IPS-15b (cell line): ENCODE measurements around the gene TGFBR2.
"Not testable (repeated sequence)": the region's sequence is repeated elsewhere in the genome, so short reads cannot be mapped to it uniquely, and the experiment has no call there.

Experiments
- H3K27me3 ChIP-seq: one replicate; pipeline ENCODE4 v1.6.1; 2013; ENCODE audit warnings: low read length; ENCODE audit not compliant: control insufficient read depth, insufficient read depth
- H3K36me3 ChIP-seq: one replicate; pipeline ENCODE4 v1.6.1; 2013; ENCODE audit warnings: low read length; ENCODE audit not compliant: control insufficient read depth, insufficient read depth
- H3K4me1 ChIP-seq: one replicate; pipeline ENCODE4 v1.6.1; 2013; ENCODE audit warnings: mild to moderate bottlenecking, low read length; ENCODE audit not compliant: control insufficient read depth, insufficient read depth
- H3K4me3 ChIP-seq: one replicate; pipeline ENCODE4 v1.5.1; 2013; ENCODE audit warnings: low read depth, low read length
- H3K9ac ChIP-seq: one replicate; pipeline ENCODE4 v1.6.1; 2013; ENCODE audit warnings: low read depth, mild to moderate bottlenecking, low read length
- H3K9me3 ChIP-seq: one replicate; pipeline ENCODE4 v1.6.1; 2013; ENCODE audit warnings: mild to moderate bottlenecking, low read length; ENCODE audit not compliant: control insufficient read depth, insufficient read depth

TGFBR2 gene

GRCh38 chr3:30665539-30665938 is 59.1 kb downstream of the TGFBR2 start:
- Histone ChIP-seq H3K9me3 (no peaks in the 10 kb centered on the region), H3K4me1 (peaks cover 18% of the 10 kb centered on the region), H3K27me3 (no peaks in the 10 kb centered on the region), H3K36me3 (no peaks in the 10 kb centered on the region), H3K9ac (no peak overlapping the region), H3K4me3 (no peak overlapping the region)

GRCh38 chr3:30666572-30667279 is 60.3 kb downstream of the TGFBR2 start:
- Histone ChIP-seq H3K4me3 (no peak overlapping the region), H3K36me3 (no peaks in the 10 kb centered on the region), H3K4me1 (peaks cover 18% of the 10 kb centered on the region), H3K9ac (no peak overlapping the region), H3K27me3 (no peaks in the 10 kb centered on the region), H3K9me3 (no peaks in the 10 kb centered on the region)

DNA sequence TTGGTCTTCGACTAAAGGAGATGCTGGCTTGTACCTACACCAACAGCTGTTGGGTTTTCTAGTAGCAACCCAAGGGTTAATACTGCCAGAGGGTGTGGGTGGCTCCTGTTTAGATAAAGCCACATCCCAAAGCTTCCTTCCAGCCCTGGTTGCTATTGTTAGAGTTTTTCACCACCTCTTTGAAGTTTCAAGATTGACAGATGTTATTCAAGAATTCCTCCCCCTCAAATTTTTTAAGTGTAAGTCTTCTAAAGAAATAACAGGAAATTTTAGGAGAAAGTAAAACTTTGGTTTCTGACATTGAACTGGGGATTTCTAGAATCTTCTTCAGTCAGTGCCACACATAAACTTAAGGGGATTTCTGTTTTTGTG is 60.9 kb downstream of the TGFBR2 start:
- peaks cover 2% of the 10 kb centered on the region for H3K36me3 ChIP-seq
- peaks cover 18% of the 10 kb centered on the region for H3K4me1 ChIP-seq
- no peaks in the 10 kb centered on the region for H3K27me3 ChIP-seq
- no peak overlapping the region for H3K4me3 ChIP-seq
- H3K9ac ChIP-seq, result no peak overlapping the region
- no peaks in the 10 kb centered on the region for H3K9me3 ChIP-seq

- Histone ChIP-seq H3K9ac (no peak overlapping the region), H3K4me3 (no peak overlapping the region), H3K27me3 (no peaks in the 10 kb centered on the region), H3K4me1 (peaks cover 18% of the 10 kb centered on the region), H3K9me3 (no peaks in the 10 kb centered on the region), H3K36me3 (peaks cover 4% of the 10 kb centered on the region)
Observed at GRCh38 chr3:30668051-30668609, 61.7 kb downstream of the TGFBR2 start.

- peaks cover 18% of the 10 kb centered on the region for H3K4me1 ChIP-seq
Observed at GRCh38 chr3:30669360-30669934, 63.0 kb downstream of the TGFBR2 start.

DNA sequence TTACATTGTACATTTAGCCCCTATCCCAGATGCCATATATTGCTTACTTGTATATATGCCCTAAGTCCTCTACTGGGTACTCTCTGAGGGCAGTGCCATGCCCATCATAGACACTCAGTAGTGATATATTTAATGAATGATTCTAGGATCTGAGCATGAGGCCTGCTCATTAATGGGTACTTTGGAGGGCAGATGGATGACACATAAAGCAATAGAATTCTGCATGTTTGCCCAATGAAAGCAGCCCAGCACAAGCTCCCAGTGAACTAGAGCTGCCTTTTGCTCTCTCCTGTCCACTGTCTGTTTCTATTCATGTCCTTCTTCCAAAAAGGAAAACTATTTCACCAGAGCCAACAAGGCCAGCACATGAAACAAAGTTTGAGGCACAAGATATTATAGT is 63.9 kb downstream of the TGFBR2 start:
- Histone ChIP-seq H3K36me3 (peaks cover 4% of the 10 kb centered on the region), H3K9me3 (no peaks in the 10 kb centered on the region), H3K27me3 (no peaks in the 10 kb centered on the region), H3K4me3 (no peak overlapping the region), H3K9ac (no peak overlapping the region), H3K4me1 (peaks cover 14% of the 10 kb centered on the region)

More at GRCh38 chr3:30669360-30669934, 63.0 kb downstream of the TGFBR2 start:
- not testable (repeated sequence) for H3K27me3 ChIP-seq, H3K9ac ChIP-seq, H3K9me3 ChIP-seq, H3K36me3 ChIP-seq, H3K4me3 ChIP-seq

GRCh38 chr3:30671527-30672286 is 65.3 kb downstream of the TGFBR2 start:
- H3K27me3 ChIP-seq, result no peaks in the 10 kb centered on the region
- H3K36me3 ChIP-seq, result peaks cover 4% of the 10 kb centered on the region
- peaks cover 10% of the 10 kb centered on the region for H3K4me1 ChIP-seq
- no peak overlapping the region for H3K9ac ChIP-seq
- H3K9me3 ChIP-seq, result no peaks in the 10 kb centered on the region
- no peak overlapping the region for H3K4me3 ChIP-seq

GRCh38 chr3:30672287-30672735 is 65.9 kb downstream of the TGFBR2 start:
- no peak overlapping the region for H3K4me3 ChIP-seq
- no peak overlapping the region for H3K9ac ChIP-seq
- H3K4me1 ChIP-seq, result peaks cover 9% of the 10 kb centered on the region
- no peaks in the 10 kb centered on the region for H3K27me3 ChIP-seq
- H3K9me3 ChIP-seq, result no peaks in the 10 kb centered on the region
- peaks cover 4% of the 10 kb centered on the region for H3K36me3 ChIP-seq

- no peaks in the 10 kb centered on the region for H3K27me3 ChIP-seq
- H3K9ac ChIP-seq, result no peak overlapping the region
- no peaks in the 10 kb centered on the region for H3K9me3 ChIP-seq
- H3K4me1 ChIP-seq, result peaks cover 4% of the 10 kb centered on the region
- no peak overlapping the region for H3K4me3 ChIP-seq
- peaks cover 4% of the 10 kb centered on the region for H3K36me3 ChIP-seq
Observed at GRCh38 chr3:30672959-30673358, 66.6 kb downstream of the TGFBR2 start.

- Histone ChIP-seq H3K9me3 (no peaks in the 10 kb centered on the region), H3K27me3 (no peaks in the 10 kb centered on the region), H3K36me3 (peaks cover 4% of the 10 kb centered on the region), H3K9ac (no peak overlapping the region), H3K4me3 (no peak overlapping the region), H3K4me1 (no peaks in the 10 kb centered on the region)
Observed at GRCh38 chr3:30673425-30674341, 67.3 kb downstream of the TGFBR2 start.

DNA sequence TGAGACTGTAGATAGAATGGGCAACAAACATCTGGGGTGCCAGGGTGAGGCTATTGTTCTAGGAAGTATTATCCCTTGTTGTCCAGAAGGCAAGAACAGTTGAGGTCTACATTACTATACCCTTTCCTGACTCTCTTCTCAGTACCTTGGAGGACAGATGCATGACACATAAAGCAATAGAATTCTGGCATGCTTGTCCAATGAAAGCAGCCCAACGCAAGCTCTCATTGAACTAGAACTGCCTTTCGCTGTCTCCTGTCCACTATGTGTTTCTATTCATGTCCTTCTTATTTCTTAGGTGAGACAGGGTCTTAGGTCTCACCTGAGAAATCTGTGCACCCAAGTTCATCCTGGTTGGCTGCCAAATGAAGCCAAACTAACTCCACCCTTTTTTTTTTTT is 68.6 kb downstream of the TGFBR2 start:
- H3K9me3 ChIP-seq, result no peaks in the 10 kb centered on the region
- H3K4me3 ChIP-seq, result no peak overlapping the region
- H3K4me1 ChIP-seq, result no peaks in the 10 kb centered on the region
- H3K27me3 ChIP-seq, result no peaks in the 10 kb centered on the region
- H3K9ac ChIP-seq, result no peak overlapping the region
- peaks cover 4% of the 10 kb centered on the region for H3K36me3 ChIP-seq
